OCI-LY1 (cell line): ENCODE results near the gene UHRF2.

Experiments
- H2AFZ ChIP-seq: fragments of 200-600 bp; sonication (generic), shearing (Covaris generic); 2 replicates; pipeline ENCODE4 v1.6.0; 2014; ENCODE audit warnings: antibody characterized with exemption, mild to moderate bottlenecking, low read length
- H3F3A ChIP-seq: fragments of 200-600 bp; sonication (generic), shearing (Covaris generic); 2 replicates; pipeline ENCODE4 v1.6.0; 2014; ENCODE audit warnings: mild to moderate bottlenecking, antibody characterized with exemption, low read length, moderate library complexity; ENCODE audit not compliant: insufficient read depth
- H3K27ac ChIP-seq: fragments of 200-600 bp; sonication (generic); 2 replicates; pipeline ENCODE4 v1.5.1; 2014; ENCODE audit warnings: low read length, mixed run types, mild to moderate bottlenecking, low read depth; ENCODE audit not compliant: poor library complexity, severe bottlenecking
- H3K27me3 ChIP-seq: fragments of 200-600 bp; sonication (generic); 2 replicates; pipeline ENCODE4 v1.6.0; 2014; ENCODE audit warnings: antibody characterized with exemption, mild to moderate bottlenecking, low read length, moderate library complexity; ENCODE audit not compliant: insufficient read depth
- H3K36me3 ChIP-seq: fragments of 200-600 bp; sonication (generic); 2 replicates; pipeline ENCODE4 v1.6.1; 2014; ENCODE audit warnings: mild to moderate bottlenecking, antibody characterized with exemption, low read length, moderate library complexity, mixed read lengths; ENCODE audit not compliant: insufficient read depth
- H3K4me1 ChIP-seq: fragments of 200-600 bp; sonication (generic); 2 replicates; pipeline ENCODE4 v1.5.1; 2014; ENCODE audit warnings: mild to moderate bottlenecking, low read length, moderate library complexity; ENCODE audit not compliant: insufficient read depth, severe bottlenecking
- H3K4me2 ChIP-seq: fragments of 200-600 bp; sonication (generic), shearing (Covaris generic); 2 replicates; pipeline ENCODE4 v1.6.1; 2014; ENCODE audit warnings: low read length
- H3K4me3 ChIP-seq: fragments of 200-600 bp; sonication (generic); 2 replicates; pipeline ENCODE4 v1.5.1; 2014; ENCODE audit warnings: low read length, low read depth, mild to moderate bottlenecking, mixed read lengths; ENCODE audit not compliant: poor library complexity, severe bottlenecking
- H3K79me2 ChIP-seq: fragments of 200-600 bp; shearing (Covaris generic); 2 replicates; pipeline ENCODE4 v1.6.1; 2016; ENCODE audit warnings: mixed run types, low read length, mixed read lengths; ENCODE audit not compliant: insufficient read depth
- H3K9ac ChIP-seq: fragments of 200-600 bp; sonication (generic), shearing (Covaris generic); 2 replicates; pipeline ENCODE4 v1.6.1; 2014; ENCODE audit warnings: mild to moderate bottlenecking, low read length, mixed read lengths
- H3K9me2 ChIP-seq: fragments of 200-600 bp; sonication (generic), shearing (Covaris generic); 2 replicates; pipeline ENCODE4 v1.6.1; 2014; ENCODE audit warnings: low read depth, mild to moderate bottlenecking, low read length, mixed read lengths
- H3K9me3 ChIP-seq: fragments of 200-600 bp; shearing (Covaris generic); 2 replicates; pipeline ENCODE4 v1.6.1; 2014; ENCODE audit warnings: low read length, mixed read lengths
- H4K20me1 ChIP-seq: fragments of 200-600 bp; sonication (generic), shearing (Covaris generic); 2 replicates; pipeline ENCODE4 v1.6.0; 2016; ENCODE audit warnings: mild to moderate bottlenecking, low read length; ENCODE audit not compliant: insufficient read depth
- CTCF ChIP-seq: fragments of 200-600 bp; sonication (generic), shearing (Covaris generic); IDR thresholded peaks from 2 replicates; pipeline ENCODE4 v1.5.1; 2017; ENCODE audit warnings: mild to moderate bottlenecking, antibody characterized with exemption, low read length, moderate library complexity, mixed read lengths
- EZH2 ChIP-seq: fragments of 200-600 bp; sonication (generic), shearing (Covaris generic); IDR thresholded peaks from 2 replicates; pipeline ENCODE4 v1.8.0; 2017; ENCODE audit warnings: borderline replicate concordance, mixed run types, mild to moderate bottlenecking, antibody characterized with exemption, low read length, moderate library complexity, mixed read lengths

UHRF2 gene, protein sequence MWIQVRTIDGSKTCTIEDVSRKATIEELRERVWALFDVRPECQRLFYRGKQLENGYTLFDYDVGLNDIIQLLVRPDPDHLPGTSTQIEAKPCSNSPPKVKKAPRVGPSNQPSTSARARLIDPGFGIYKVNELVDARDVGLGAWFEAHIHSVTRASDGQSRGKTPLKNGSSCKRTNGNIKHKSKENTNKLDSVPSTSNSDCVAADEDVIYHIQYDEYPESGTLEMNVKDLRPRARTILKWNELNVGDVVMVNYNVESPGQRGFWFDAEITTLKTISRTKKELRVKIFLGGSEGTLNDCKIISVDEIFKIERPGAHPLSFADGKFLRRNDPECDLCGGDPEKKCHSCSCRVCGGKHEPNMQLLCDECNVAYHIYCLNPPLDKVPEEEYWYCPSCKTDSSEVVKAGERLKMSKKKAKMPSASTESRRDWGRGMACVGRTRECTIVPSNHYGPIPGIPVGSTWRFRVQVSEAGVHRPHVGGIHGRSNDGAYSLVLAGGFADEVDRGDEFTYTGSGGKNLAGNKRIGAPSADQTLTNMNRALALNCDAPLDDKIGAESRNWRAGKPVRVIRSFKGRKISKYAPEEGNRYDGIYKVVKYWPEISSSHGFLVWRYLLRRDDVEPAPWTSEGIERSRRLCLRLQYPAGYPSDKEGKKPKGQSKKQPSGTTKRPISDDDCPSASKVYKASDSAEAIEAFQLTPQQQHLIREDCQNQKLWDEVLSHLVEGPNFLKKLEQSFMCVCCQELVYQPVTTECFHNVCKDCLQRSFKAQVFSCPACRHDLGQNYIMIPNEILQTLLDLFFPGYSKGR

DNA sequence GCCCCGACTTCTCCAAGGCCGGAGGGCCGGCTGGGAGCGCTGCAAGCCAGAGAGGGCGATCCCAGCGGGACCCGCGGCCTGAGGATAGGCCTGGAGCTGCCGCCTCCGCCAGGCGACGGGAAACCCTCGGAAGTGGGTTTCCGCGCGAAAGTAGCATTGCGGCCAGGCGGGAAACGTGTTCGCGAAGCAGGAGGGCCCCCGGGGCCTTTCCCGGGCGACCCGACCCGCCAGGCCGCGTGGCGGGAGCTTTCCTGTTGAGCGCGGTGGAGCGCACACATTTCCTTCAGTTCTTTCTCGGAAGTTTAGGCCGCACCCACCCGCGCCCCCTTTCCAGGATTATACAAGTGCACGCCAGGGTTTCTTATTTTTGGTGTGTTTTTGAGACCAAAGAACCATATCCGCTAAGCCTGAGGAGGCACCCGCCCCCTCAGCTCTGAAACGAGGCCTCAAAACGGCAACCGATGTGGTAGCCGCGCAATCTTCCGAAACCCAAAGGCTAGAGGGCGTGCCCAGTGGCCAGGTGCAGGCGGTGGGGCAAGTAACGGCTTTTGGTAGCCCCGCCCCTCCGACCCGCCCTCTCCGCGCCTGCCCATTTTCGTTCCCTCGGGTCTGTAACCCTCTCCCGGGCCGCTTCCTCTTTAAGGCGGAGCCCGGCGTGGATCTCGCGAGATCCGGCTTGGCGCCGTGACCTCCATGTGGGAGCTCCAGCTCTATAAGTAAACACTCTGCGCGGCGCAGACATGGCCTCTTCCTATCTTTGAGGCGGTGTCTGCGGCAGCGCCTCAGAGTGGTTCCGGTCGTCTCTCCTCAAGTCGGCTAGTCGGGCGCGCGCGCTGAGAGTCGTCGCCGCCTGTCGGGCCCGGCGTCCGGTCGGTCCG lies at the start of gene UHRF2:
UHRF2 (plus strand) TSS at position 713 of the 878 bp plus-strand sequence. CDS start 292 bp downstream, outside the sequence.
- H3K9me3 ChIP-seq, result no peaks in the 10 kb centered on the region
- peak within 1 kb of the TSS; percentile 23; the same call in 1 of the 2 replicates for H2AFZ ChIP-seq
- H3K4me1 ChIP-seq, result peaks cover 59% of the 10 kb centered on the region
- H3K9ac ChIP-seq, result peak within 1 kb of the TSS; percentile 92
- peaks cover 45% of the 10 kb centered on the region for H3K79me2 ChIP-seq
- H4K20me1 ChIP-seq, result no peaks in the 10 kb centered on the region
- no peaks in the 10 kb centered on the region for H3K27me3 ChIP-seq
- H3F3A ChIP-seq, result no peaks in the 10 kb centered on the region
- peak within 1 kb of the TSS; percentile 94 for H3K27ac ChIP-seq
- H3K36me3 ChIP-seq, result peaks cover 20% of the 10 kb centered on the region
- peak within 1 kb of the TSS; percentile 97 for H3K4me2 ChIP-seq
- no peaks in the 10 kb centered on the region for H3K9me2 ChIP-seq
- TF ChIP-seq CTCF (no peak), EZH2 (no peak)
- peak within 1 kb of the TSS; percentile 94 for H3K4me3 ChIP-seq

DNA sequence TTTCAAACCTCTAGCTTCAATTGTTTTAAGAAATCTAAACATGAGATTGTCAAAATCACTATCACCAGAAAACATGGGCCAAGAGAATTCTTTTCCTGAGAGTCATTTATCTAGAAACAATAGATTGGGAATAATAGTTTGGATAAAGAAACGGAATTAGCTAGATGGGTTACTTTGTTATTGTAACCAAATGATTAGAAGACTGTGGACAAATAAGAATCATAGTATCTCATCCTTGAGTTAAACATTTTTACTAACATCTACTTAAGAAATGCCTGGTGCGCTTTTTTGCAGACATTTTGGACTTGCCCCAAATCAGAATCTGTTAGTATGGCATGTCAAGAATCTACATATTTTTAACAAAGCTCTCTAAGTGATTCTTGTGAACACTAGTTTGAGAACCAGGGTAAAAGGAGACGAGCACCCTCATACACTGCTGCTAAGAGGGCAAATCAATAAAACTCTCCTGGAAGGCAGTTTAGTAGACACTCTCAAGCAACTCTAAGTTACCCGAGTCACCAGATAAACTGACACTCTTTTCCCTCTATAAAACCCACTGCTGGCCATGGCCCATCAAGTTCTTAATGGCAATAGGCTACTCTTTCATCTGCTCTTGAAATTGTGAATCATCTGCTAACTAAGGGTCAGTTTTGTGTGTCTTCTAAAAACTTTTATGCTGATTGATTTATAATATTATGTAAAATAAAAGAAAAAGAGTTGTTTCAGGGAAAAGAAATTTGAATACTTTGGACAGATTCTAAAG lies 45.7 kb upstream of the UHRF2 start:
- Histone ChIP-seq H3K36me3 (no peaks in the 10 kb centered on the region), H3K9ac (no peak overlapping the region), H3K27me3 (no peaks in the 10 kb centered on the region), H2AFZ (no peak overlapping the region), H3K4me2 (no peak overlapping the region), H3K4me1 (no peaks in the 10 kb centered on the region), H3K27ac (no peak overlapping the region), H3K9me3 (0 out of 2 replicates have a peak, but pooled peaks cover 2% of the 10 kb centered on the region), H4K20me1 (no peaks in the 10 kb centered on the region), H3K9me2 (no peaks in the 10 kb centered on the region), H3K79me2 (no peaks in the 10 kb centered on the region), H3K4me3 (no peak overlapping the region), H3F3A (no peaks in the 10 kb centered on the region)
- TF ChIP-seq EZH2 (no peak), CTCF (no peak)
